Lung (tissue), 12 donors: ENCODE data around the gene SMAD6. TPM values are rescaled to one million over a fixed set of nuclear protein-coding genes. Genes with fewer than 3 reads are reported as not detected.

Source experiments
- ATAC-seq: fragments of 200-7000 bp; cut with Tn5 transposase; one replicate; pipeline ENCODE4 v1.9.1; 2020; ENCODE audit warnings: moderate number of reproducible peaks; ENCODE audit not compliant: insufficient read depth, low FRiP score
- DNase-seq, 3 donors: peaks; one replicate each; pipeline ENCODE4 v3.0.0-alpha.2; 2013 to 2017
- H3K27ac ChIP-seq, 2 donors: one replicate each; pipeline ENCODE4 v1.5.1; 2013; ENCODE audit warnings: mild to moderate bottlenecking in 2 of 2, moderate library complexity in 2 of 2, control low read depth in 1 of 2, inconsistent platforms in 1 of 2, low read depth in 1 of 2, low read length in 1 of 2
- H3K27me3 ChIP-seq, 3 donors: one replicate each; pipeline ENCODE4 v1.5.1; 2013; ENCODE audit warnings: low read length in 2 of 3; ENCODE audit not compliant: control insufficient read depth in 3 of 3, insufficient read depth in 3 of 3
- H3K36me3 ChIP-seq, 4 donors: one replicate each; pipeline ENCODE4 v1.5.1; 2013; ENCODE audit warnings: low read length in 4 of 4, mild to moderate bottlenecking in 1 of 4, moderate library complexity in 1 of 4; ENCODE audit not compliant: control insufficient read depth in 4 of 4, insufficient read depth in 4 of 4
- H3K4me1 ChIP-seq, 5 donors: one replicate each; pipeline ENCODE4 v1.5.1; 2013; ENCODE audit warnings: low read length in 5 of 5, mild to moderate bottlenecking in 2 of 5, moderate library complexity in 1 of 5; ENCODE audit not compliant: control insufficient read depth in 5 of 5, insufficient read depth in 5 of 5
- H3K4me3 ChIP-seq: one replicate; pipeline ENCODE4 v1.5.1; 2013; ENCODE audit warnings: mild to moderate bottlenecking, control low read depth, moderate library complexity
- H3K9ac ChIP-seq, 2 donors: one replicate each; pipeline ENCODE4 v1.5.1; 2013; ENCODE audit warnings: low read length in 2 of 2, control low read depth in 1 of 2; ENCODE audit not compliant: insufficient read depth in 1 of 2
- H3K9me3 ChIP-seq, 4 donors: one replicate each; pipeline ENCODE4 v1.5.1; 2013; ENCODE audit warnings: low read length in 3 of 4, mild to moderate bottlenecking in 1 of 4, moderate library complexity in 1 of 4; ENCODE audit not compliant: control insufficient read depth in 4 of 4, insufficient read depth in 3 of 4
- CTCF ChIP-seq: IDR thresholded peaks from 2 replicates; pipeline ENCODE4 v1.5.1; 2012; ENCODE audit warnings: mild to moderate bottlenecking; ENCODE audit errors: control extremely low read depth, extremely low read depth
- WGBS, 2 donors: extraction: QIAGEN DNeasy Blood & Tissue Kit; methylation state at CpG; one replicate each; pipeline ENCODE4 v1.1.7; 2013; 5-methylcytosine and 5-hydroxymethylcytosine counted together
- polyA plus RNA-seq, 2 donors: library from polyadenylated mRNA; stranded (reverse); fragments of 200-250 nt; gene quantifications; one replicate each; pipeline ENCODE4 v1.2.1, GENCODE V29; 2013
- total RNA-seq, 2 donors: library from RNA; depleted of rRNA in 1 of 2; stranded (reverse); fragments of >200 nt in 1 of 2; gene quantifications; one replicate each; pipeline ENCODE4 v1.2.1, GENCODE V29; 2014 to 2021
- donor health status: control.
- donor health status: control.
- donor health status: Bipolar disorder and iron deficiency.
- donor health status: healthy.
- donor health status: DM: yes; HTN: yes; CAD: no.

The SMAD6 gene
- total and polyA plus RNA-seq, 4 donors: 24.2 to 67.9 (median 59.1) TPM

GRCh38 chr15:66737243-66738010, 35.4 kb downstream of the SMAD6 start:
- Histone ChIP-seq H3K9me3 (no peaks in the 10 kb centered on the region), H3K9ac (no peak overlapping the region), H3K4me1 (peaks cover 9 to 65% (median 37%) of the 10 kb centered on the region in 5 donors)

GRCh38 chr15:66738116-66738515, 36.1 kb downstream of the SMAD6 start:
- peak overlapping the region in 1 of 2 donors; percentile 62 for H3K27ac ChIP-seq
- peaks cover 9 to 65% (median 38%) of the 10 kb centered on the region in 5 donors for H3K4me1 ChIP-seq
- H3K36me3 ChIP-seq: peaks cover 0 to 6% (median 2%) of the 10 kb centered on the region in 4 donors
- no peak for ATAC-seq
- H3K4me3 ChIP-seq: no peak overlapping the region
- DNase-seq: no peak
- no peaks in the 10 kb centered on the region for H3K9me3 ChIP-seq
- H3K27me3 ChIP-seq: no peaks in the 10 kb centered on the region
- TF ChIP-seq CTCF: no peak
- no peak overlapping the region for H3K9ac ChIP-seq
- 70 to 86% methylated on average over 10 of the region's 10 CpGs for WGBS, 2 donors

More at GRCh38 chr15:66737243-66738010, 35.4 kb downstream of the SMAD6 start:
- DNase-seq (no peak), ATAC-seq (no peak)
- Histone ChIP-seq H3K36me3 (peaks cover 0 to 6% (median 2%) of the 10 kb centered on the region in 4 donors), H3K4me3 (no peak overlapping the region), H3K27me3 (no peaks in the 10 kb centered on the region), H3K27ac (peak overlapping the region in 1 of 2 donors; percentile 76)
- WGBS, 2 donors: 63 to 69% methylated on average over 11 of the region's 11 CpGs
- no peak for TF ChIP-seq CTCF

GRCh38 chr15:66738595-66738994, 36.6 kb downstream of the SMAD6 start:
- Histone ChIP-seq H3K9ac (no peak overlapping the region), H3K27me3 (no peaks in the 10 kb centered on the region), H3K9me3 (no peaks in the 10 kb centered on the region), H3K4me3 (no peak overlapping the region), H3K4me1 (peaks cover 9 to 63% (median 38%) of the 10 kb centered on the region in 5 donors), H3K36me3 (peaks cover 0 to 6% (median 2%) of the 10 kb centered on the region in 4 donors), H3K27ac (peak overlapping the region in 1 of 2 donors; percentile 51)
- DNase-seq: no peak
- 81 to 86% methylated on average over 10 of the region's 10 CpGs for WGBS, 2 donors
- no peak for TF ChIP-seq CTCF
- ATAC-seq: no peak
